HEK293 (cell line): ENCODE data around the gene DNMT3B.

Experiments
- CTCF ChIA-PET: fragments of 350-600 bp; formaldehyde crosslinking; extraction: SDS; loops from one replicate; lab custom pipeline; 2021; ENCODE audit warnings: antibody characterized with exemption; lab: Yijun Ruan, JAX
- POLR2A ChIA-PET: fragments of 300-600 bp; formaldehyde crosslinking; extraction: SDS; loops from one replicate; lab custom pipeline; 2020; ENCODE audit warnings: antibody characterized with exemption, inconsistent platforms; lab: Yijun Ruan, JAX
- H3K27ac ChIP-seq: fragments of 200-500 bp; sonication (Bioruptor generic); 2 replicates; pipeline ENCODE4 v1.5.1; 2014; ENCODE audit warnings: low read depth, low read length, control low read depth, inconsistent platforms; ENCODE audit errors: extremely low read depth
- H3K36me3 ChIP-seq, 2 experiments: fragments of 200-500 bp in 1 of 2; sonication (Bioruptor generic) in 1 of 2; 1 replicate in 1 of 2; 2 replicates in 1 of 2; pipeline ENCODE4 v1.5.1; 2014 to 2017; ENCODE audit warnings: inconsistent platforms in 2 of 2, low read length in 2 of 2; ENCODE audit not compliant: control insufficient read depth in 2 of 2, insufficient read depth in 1 of 2
- H3K4me1 ChIP-seq: fragments of 200-500 bp; sonication (Bioruptor generic); 2 replicates; pipeline ENCODE4 v1.5.1; 2014; ENCODE audit warnings: mild to moderate bottlenecking, low read length, inconsistent platforms; ENCODE audit not compliant: control insufficient read depth, insufficient read depth
- H3K4me3 ChIP-seq: 2 replicates; pipeline ENCODE4 v1.5.1; 2011; ENCODE audit warnings: low read depth, mild to moderate bottlenecking, control low read depth, low read length, moderate library complexity
- H3K9me3 ChIP-seq: fragments of 200-500 bp; sonication (Bioruptor generic); 2 replicates; pipeline ENCODE4 v1.5.1; 2014; ENCODE audit warnings: low read depth, low read length, inconsistent platforms; ENCODE audit not compliant: control insufficient read depth, insufficient read depth
- BCL11B ChIP-seq: fragments of 450-650 bp; formaldehyde crosslinking; IDR thresholded peaks from 2 replicates; pipeline ENCODE4 v1.5.1; 2016; ENCODE audit warnings: low read depth, missing biosample characterization, missing genetic modification characterization
- GLI4 ChIP-seq: fragments of 450-650 bp; formaldehyde crosslinking; IDR thresholded peaks from 2 replicates; pipeline ENCODE4 v1.5.1; 2016; ENCODE audit warnings: missing biosample characterization, missing genetic modification characterization
- HOXD13 ChIP-seq: sonication (generic); formaldehyde crosslinking; IDR thresholded peaks from 2 replicates; pipeline ENCODE4 v1.8.0; 2022; ENCODE audit warnings: missing genetic modification reagents, borderline replicate concordance
- MZF1 ChIP-seq: fragments of 450-650 bp; formaldehyde crosslinking; IDR thresholded peaks from 2 replicates; pipeline ENCODE4 v1.5.1; 2017; ENCODE audit warnings: missing biosample characterization, missing genetic modification characterization, borderline replicate concordance
- SP2 ChIP-seq: fragments of 450-650 bp; formaldehyde crosslinking; IDR thresholded peaks from 2 replicates; pipeline ENCODE4 v1.5.1; 2016; ENCODE audit warnings: missing biosample characterization, missing genetic modification characterization
- WT1 ChIP-seq: fragments of 450-650 bp; formaldehyde crosslinking; IDR thresholded peaks from 2 replicates; pipeline ENCODE4 v1.5.1; 2016; ENCODE audit warnings: missing biosample characterization, missing genetic modification characterization
- ZBTB17 ChIP-seq: fragments of 450-650 bp; formaldehyde crosslinking; IDR thresholded peaks from 2 replicates; pipeline ENCODE4 v1.5.1; 2016; ENCODE audit warnings: missing biosample characterization, missing genetic modification characterization
- ZNF16 ChIP-seq: fragments of 450-650 bp; formaldehyde crosslinking; IDR thresholded peaks from 2 replicates; pipeline ENCODE4 v1.5.1; 2016; ENCODE audit warnings: low read depth, missing biosample characterization, missing genetic modification characterization
- ZNF19 ChIP-seq: fragments of 450-650 bp; formaldehyde crosslinking; IDR thresholded peaks from 2 replicates; pipeline ENCODE4; 2016; ENCODE audit warnings: missing biosample characterization, missing genetic modification characterization, low read depth
- ZNF239 ChIP-seq: fragments of 450-650 bp; formaldehyde crosslinking; IDR thresholded peaks from 2 replicates; pipeline ENCODE4 v1.5.1; 2016; ENCODE audit warnings: missing biosample characterization, missing genetic modification characterization
- ZNF274 ChIP-seq, 2 experiments: fragments of 200-500 bp in 1 of 2; fragments of 450-650 bp in 1 of 2; sonication (Bioruptor generic) in 1 of 2; formaldehyde crosslinking in 1 of 2; IDR thresholded peaks; 2 replicates each; pipeline versions ENCODE4 v1.5.1 to v1.6.1; 2014 to 2016; ENCODE audit warnings: borderline replicate concordance in 1 of 2, inconsistent platforms in 1 of 2, low read length in 1 of 2, missing biosample characterization in 1 of 2, missing genetic modification characterization in 1 of 2
- ZNF341 ChIP-seq: fragments of 450-650 bp; formaldehyde crosslinking; IDR thresholded peaks from 2 replicates; pipeline ENCODE4; 2016; ENCODE audit warnings: low read depth, missing biosample characterization, missing genetic modification characterization
- ZNF433 ChIP-seq: fragments of 450-650 bp; formaldehyde crosslinking; IDR thresholded peaks from 2 replicates; pipeline ENCODE4 v1.5.1; 2016; ENCODE audit warnings: missing biosample characterization, missing genetic modification characterization, low read depth
- ZNF585B ChIP-seq: fragments of 450-650 bp; formaldehyde crosslinking; IDR thresholded peaks from 2 replicates; pipeline ENCODE4 v1.5.1; 2016; ENCODE audit warnings: missing biosample characterization, missing genetic modification characterization
- TF ChIP-seq, protein P1 (sequence below): fragments of 450-650 bp; IDR thresholded peaks from 2 replicates; pipeline ENCODE4 v1.5.1; 2018; ENCODE audit warnings: missing biosample characterization, mild to moderate bottlenecking, missing genetic modification characterization
- TF ChIP-seq, protein P2 (sequence below): fragments of 450-650 bp; formaldehyde crosslinking; IDR thresholded peaks from 2 replicates; pipeline ENCODE4 v1.5.1; 2017; ENCODE audit warnings: missing biosample characterization, missing genetic modification characterization
- TF ChIP-seq, protein P3 (sequence below): fragments of 450-650 bp; formaldehyde crosslinking; IDR thresholded peaks from 2 replicates; pipeline ENCODE4 v1.5.1; 2016; ENCODE audit warnings: missing biosample characterization, missing genetic modification characterization
- TF ChIP-seq, protein P4 (sequence below): fragments of 450-650 bp; formaldehyde crosslinking; IDR thresholded peaks from 2 replicates; pipeline ENCODE4 v1.5.1; 2016; ENCODE audit warnings: missing biosample characterization, missing genetic modification characterization

Gene DNMT3B

DNA sequence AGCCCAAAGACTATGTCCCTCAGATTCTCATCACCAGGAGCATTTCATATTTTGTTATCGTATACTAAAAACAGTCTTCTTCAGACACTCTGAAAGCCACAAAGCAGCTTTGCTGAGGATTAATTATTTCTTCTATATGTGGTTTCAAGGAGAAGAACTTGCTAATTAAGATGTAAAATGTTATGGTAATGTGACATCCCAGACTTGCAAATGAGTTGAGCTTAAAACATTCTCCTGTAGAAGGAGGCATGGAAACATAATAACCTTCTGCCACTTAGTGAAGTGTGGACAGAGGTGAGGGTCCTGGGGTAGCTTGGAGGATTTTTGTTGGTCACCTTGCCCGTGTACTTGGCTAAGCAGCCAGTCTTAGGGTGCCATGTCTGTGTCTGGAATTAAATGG, 40.9 kb downstream of the DNMT3B start:
- Histone ChIP-seq H3K27ac (no peak overlapping the region), H3K4me1 (no peaks in the 10 kb centered on the region), H3K36me3 (peaks cover 0 to 98% of the 10 kb centered on the region in 2 experiments; a peak in 2 of 3 replicates), H3K9me3 (no peaks in the 10 kb centered on the region), H3K4me3 (no peak overlapping the region)
- ChIA-PET POLR2A (interaction anchor here (0.9 kb wide), 1 partner anchor 16 kb away, joined by 3 read pairs; the partner anchor contains the start of gene MAPRE1), CTCF (interaction anchor here (0.6 to 1.8 kb wide), 2 partner anchors 14 to 129 kb away, joined by 3 to 5 read pairs; partner anchors contain the start of gene C20orf203)
- TF ChIP-seq ZNF239 (tag by site-specific recombination) (no peak), ZNF341 (tag by site-specific recombination) (no peak), ZNF433 (tag by site-specific recombination) (no peak), BCL11B (tag by site-specific recombination) (no peak), ZNF274 (IDR thresholded peaks at IDR 0.05; ENCODE audit: low read length) (no peak), ZNF274 (tag by site-specific recombination; IDR thresholded peaks at IDR 0.05; ENCODE audit: borderline replicate concordance) (no peak), ZNF19 (tag by site-specific recombination) (no peak), GLI4 (tag by site-specific recombination) (no peak), MZF1 (tag by site-specific recombination) (no peak), ZNF16 (tag by site-specific recombination) (no peak), ZNF585B (no peak), ZBTB17 (no peak), WT1 (tag by site-specific recombination) (no peak), HOXD13 (no peak), SP2 (tag by site-specific recombination) (no peak)
- TF ChIP-seq, protein P1, sequence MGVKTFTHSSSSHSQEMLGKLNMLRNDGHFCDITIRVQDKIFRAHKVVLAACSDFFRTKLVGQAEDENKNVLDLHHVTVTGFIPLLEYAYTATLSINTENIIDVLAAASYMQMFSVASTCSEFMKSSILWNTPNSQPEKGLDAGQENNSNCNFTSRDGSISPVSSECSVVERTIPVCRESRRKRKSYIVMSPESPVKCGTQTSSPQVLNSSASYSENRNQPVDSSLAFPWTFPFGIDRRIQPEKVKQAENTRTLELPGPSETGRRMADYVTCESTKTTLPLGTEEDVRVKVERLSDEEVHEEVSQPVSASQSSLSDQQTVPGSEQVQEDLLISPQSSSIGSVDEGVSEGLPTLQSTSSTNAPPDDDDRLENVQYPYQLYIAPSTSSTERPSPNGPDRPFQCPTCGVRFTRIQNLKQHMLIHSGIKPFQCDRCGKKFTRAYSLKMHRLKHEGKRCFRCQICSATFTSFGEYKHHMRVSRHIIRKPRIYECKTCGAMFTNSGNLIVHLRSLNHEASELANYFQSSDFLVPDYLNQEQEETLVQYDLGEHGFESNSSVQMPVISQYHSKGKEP (tag by site-specific recombination): no peak
- TF ChIP-seq, protein P2, sequence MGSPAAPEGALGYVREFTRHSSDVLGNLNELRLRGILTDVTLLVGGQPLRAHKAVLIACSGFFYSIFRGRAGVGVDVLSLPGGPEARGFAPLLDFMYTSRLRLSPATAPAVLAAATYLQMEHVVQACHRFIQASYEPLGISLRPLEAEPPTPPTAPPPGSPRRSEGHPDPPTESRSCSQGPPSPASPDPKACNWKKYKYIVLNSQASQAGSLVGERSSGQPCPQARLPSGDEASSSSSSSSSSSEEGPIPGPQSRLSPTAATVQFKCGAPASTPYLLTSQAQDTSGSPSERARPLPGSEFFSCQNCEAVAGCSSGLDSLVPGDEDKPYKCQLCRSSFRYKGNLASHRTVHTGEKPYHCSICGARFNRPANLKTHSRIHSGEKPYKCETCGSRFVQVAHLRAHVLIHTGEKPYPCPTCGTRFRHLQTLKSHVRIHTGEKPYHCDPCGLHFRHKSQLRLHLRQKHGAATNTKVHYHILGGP (tag by site-specific recombination): no peak
- TF ChIP-seq, protein P3, sequence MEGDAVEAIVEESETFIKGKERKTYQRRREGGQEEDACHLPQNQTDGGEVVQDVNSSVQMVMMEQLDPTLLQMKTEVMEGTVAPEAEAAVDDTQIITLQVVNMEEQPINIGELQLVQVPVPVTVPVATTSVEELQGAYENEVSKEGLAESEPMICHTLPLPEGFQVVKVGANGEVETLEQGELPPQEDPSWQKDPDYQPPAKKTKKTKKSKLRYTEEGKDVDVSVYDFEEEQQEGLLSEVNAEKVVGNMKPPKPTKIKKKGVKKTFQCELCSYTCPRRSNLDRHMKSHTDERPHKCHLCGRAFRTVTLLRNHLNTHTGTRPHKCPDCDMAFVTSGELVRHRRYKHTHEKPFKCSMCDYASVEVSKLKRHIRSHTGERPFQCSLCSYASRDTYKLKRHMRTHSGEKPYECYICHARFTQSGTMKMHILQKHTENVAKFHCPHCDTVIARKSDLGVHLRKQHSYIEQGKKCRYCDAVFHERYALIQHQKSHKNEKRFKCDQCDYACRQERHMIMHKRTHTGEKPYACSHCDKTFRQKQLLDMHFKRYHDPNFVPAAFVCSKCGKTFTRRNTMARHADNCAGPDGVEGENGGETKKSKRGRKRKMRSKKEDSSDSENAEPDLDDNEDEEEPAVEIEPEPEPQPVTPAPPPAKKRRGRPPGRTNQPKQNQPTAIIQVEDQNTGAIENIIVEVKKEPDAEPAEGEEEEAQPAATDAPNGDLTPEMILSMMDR (tag by site-specific recombination): no peak
- TF ChIP-seq, protein P4, sequence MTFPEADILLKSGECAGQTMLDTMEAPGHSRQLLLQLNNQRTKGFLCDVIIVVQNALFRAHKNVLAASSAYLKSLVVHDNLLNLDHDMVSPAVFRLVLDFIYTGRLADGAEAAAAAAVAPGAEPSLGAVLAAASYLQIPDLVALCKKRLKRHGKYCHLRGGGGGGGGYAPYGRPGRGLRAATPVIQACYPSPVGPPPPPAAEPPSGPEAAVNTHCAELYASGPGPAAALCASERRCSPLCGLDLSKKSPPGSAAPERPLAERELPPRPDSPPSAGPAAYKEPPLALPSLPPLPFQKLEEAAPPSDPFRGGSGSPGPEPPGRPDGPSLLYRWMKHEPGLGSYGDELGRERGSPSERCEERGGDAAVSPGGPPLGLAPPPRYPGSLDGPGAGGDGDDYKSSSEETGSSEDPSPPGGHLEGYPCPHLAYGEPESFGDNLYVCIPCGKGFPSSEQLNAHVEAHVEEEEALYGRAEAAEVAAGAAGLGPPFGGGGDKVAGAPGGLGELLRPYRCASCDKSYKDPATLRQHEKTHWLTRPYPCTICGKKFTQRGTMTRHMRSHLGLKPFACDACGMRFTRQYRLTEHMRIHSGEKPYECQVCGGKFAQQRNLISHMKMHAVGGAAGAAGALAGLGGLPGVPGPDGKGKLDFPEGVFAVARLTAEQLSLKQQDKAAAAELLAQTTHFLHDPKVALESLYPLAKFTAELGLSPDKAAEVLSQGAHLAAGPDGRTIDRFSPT (tag by site-specific recombination): no peak
